Esophagus muscularis mucosa (tissue), 4 donors: ENCODE measurements around the gene FIGNL2. TPM values are rescaled to one million over a fixed set of nuclear protein-coding genes. Genes with fewer than 3 reads are reported as not detected.

Experiments
- DNase-seq: peaks from one replicate; pipeline ENCODE4 v3.0.0-alpha.2; 2017; ENCODE audit errors: extremely low spot score
- H3K27ac ChIP-seq, 4 donors: fragments of 200-600 bp; sonication (generic); replicated peaks in 1 of 4; 1 replicate in 3 of 4; 2 replicates in 1 of 4; pipeline ENCODE4 v1.5.1; 2016 to 2019; ENCODE audit warnings: mild to moderate bottlenecking in 1 of 4
- H3K27me3 ChIP-seq, 4 donors: fragments of 200-600 bp; sonication (generic); one replicate each; pipeline versions ENCODE4 v1.5.1 to v1.6.0; 2016 to 2019
- H3K36me3 ChIP-seq, 4 donors: fragments of 200-600 bp; sonication (generic); one replicate each; pipeline ENCODE4 v1.5.1; 2016 to 2019
- H3K4me1 ChIP-seq, 4 donors: fragments of 200-600 bp; sonication (generic); one replicate each; pipeline ENCODE4 v1.5.1; 2016 to 2019
- H3K4me3 ChIP-seq, 4 donors: fragments of 200-600 bp; sonication (generic); 1 replicate in 2 of 4; 2 replicates in 2 of 4; pipeline ENCODE4 v1.5.1; 2016 to 2019; ENCODE audit warnings: mild to moderate bottlenecking in 4 of 4, moderate library complexity in 1 of 4
- H3K9me3 ChIP-seq, 4 donors: fragments of 200-600 bp; sonication (generic); 1 replicate in 3 of 4; 2 replicates in 1 of 4; pipeline ENCODE4 v1.5.1; 2016 to 2019
- CTCF ChIP-seq, 3 experiments: fragments of 200-600 bp in 2 of 3; fragments of 450-650 bp in 1 of 3; sonication (generic) in 2 of 3; IDR thresholded peaks; one replicate each; pipeline ENCODE4 v1.5.1; 2017 to 2019; ENCODE audit warnings: antibody characterized with exemption in 3 of 3, mild to moderate bottlenecking in 2 of 3, moderate library complexity in 1 of 3
- EP300 ChIP-seq: sonication (generic); formaldehyde crosslinking; IDR thresholded peaks from one replicate; pipeline ENCODE4 v1.6.1; 2017; ENCODE audit warnings: antibody characterized with exemption
- POLR2A ChIP-seq: fragments of 450-650 bp; IDR thresholded peaks from one replicate; pipeline ENCODE4 v1.6.1; 2017; ENCODE audit warnings: antibody characterized with exemption, moderate library complexity, mild to moderate bottlenecking, low read depth
- POLR2AphosphoS5 ChIP-seq, 2 donors: sonication (generic); formaldehyde crosslinking; IDR thresholded peaks; one replicate each; pipeline ENCODE4 v1.6.1; 2017; ENCODE audit warnings: antibody characterized with exemption in 2 of 2
- WGBS: methylation state at CpG from one replicate; pipeline ENCODE4 v1.1.5; 2018; 5-methylcytosine and 5-hydroxymethylcytosine counted together
- intact Hi-C: fragments of 100-400 bp; cut with DNase I; formaldehyde crosslinking; loops from one replicate; pipeline ENCODE4 v1.15.1; 2023
- total RNA-seq, 4 donors: library from RNA; depleted of rRNA; stranded (reverse); fragments of >200 nt; gene quantifications; one replicate each; pipeline versions ENCODE4 v1.1.0 to v1.2.1, GENCODE V29; 2016

The FIGNL2 gene
- total RNA-seq, 4 donors from 2014 or later, result 0.23 to 0.42 (median 0.36) TPM

- TF ChIP-seq CTCF (IDR thresholded peaks at IDR 0.05) (no peak), POLR2AphosphoS5 (IDR thresholded peaks at IDR 0.05) (no peak), EP300 (no peak), POLR2A (no peak)
- H3K4me1 ChIP-seq, result peaks cover 8 to 18% (median 15%) of the 10 kb centered on the region in 4 donors
- H3K27ac ChIP-seq, result no peak overlapping the region
- intact Hi-C loops, result no loop called here
- H3K4me3 ChIP-seq, result no peak overlapping the region
- no peaks in the 10 kb centered on the region for H3K9me3 ChIP-seq
- no peak for DNase-seq
- no peaks in the 10 kb centered on the region for H3K36me3 ChIP-seq
- H3K27me3 ChIP-seq, result peaks cover 0 to 44% (median 4%) of the 10 kb centered on the region in 4 donors
- 84% methylated on average over 11 of the region's 13 CpGs for WGBS
Observed at GRCh38 chr12:51812871-51813270, 35.6 kb downstream of the FIGNL2 start.

- Histone ChIP-seq H3K36me3 (no peaks in the 10 kb centered on the region), H3K27me3 (peaks cover 0 to 33% (median 4%) of the 10 kb centered on the region in 4 donors), H3K9me3 (no peaks in the 10 kb centered on the region), H3K4me1 (peaks cover 8 to 18% (median 15%) of the 10 kb centered on the region in 4 donors), H3K27ac (no peak overlapping the region), H3K4me3 (no peak overlapping the region)
- 78% methylated on average over 13 of the region's 13 CpGs for WGBS
- DNase-seq, result no peak
- intact Hi-C loops, result no loop called here
- TF ChIP-seq POLR2A (no peak), EP300 (no peak), CTCF (IDR thresholded peaks at IDR 0.05) (no peak), POLR2AphosphoS5 (IDR thresholded peaks at IDR 0.05) (no peak)
Observed at GRCh38 chr12:51811203-51812202, 37.0 kb downstream of the FIGNL2 start.

- DNase-seq, result no peak
Observed at GRCh38 chr12:51809193-51809592, 39.3 kb downstream of the FIGNL2 start.

GRCh38 chr12:51806896-51807295 is 41.6 kb downstream of the FIGNL2 start:
- no peak for TF ChIP-seq CTCF (IDR thresholded peaks at IDR 0.05)
- TF ChIP-seq POLR2A, result no peak
- no peak for TF ChIP-seq POLR2AphosphoS5 (IDR thresholded peaks at IDR 0.05)
- TF ChIP-seq EP300, result no peak
- 95% methylated on average over 16 of the region's 16 CpGs for WGBS

More at GRCh38 chr12:51809193-51809592, 39.3 kb downstream of the FIGNL2 start:
- Histone ChIP-seq H3K27me3 (peaks cover 0 to 11% (median 2%) of the 10 kb centered on the region in 4 donors), H3K4me1 (peaks cover 3 to 5% (median 5%) of the 10 kb centered on the region in 4 donors), H3K9me3 (no peaks in the 10 kb centered on the region), H3K4me3 (no peak overlapping the region), H3K27ac (no peak overlapping the region), H3K36me3 (no peaks in the 10 kb centered on the region)
- 72% methylated on average over 3 of the region's 3 CpGs for WGBS
- intact Hi-C loops, result no loop called here
- TF ChIP-seq POLR2A (no peak), POLR2AphosphoS5 (IDR thresholded peaks at IDR 0.05) (no peak), EP300 (no peak), CTCF (IDR thresholded peaks at IDR 0.05) (no peak)

More at GRCh38 chr12:51806896-51807295, 41.6 kb downstream of the FIGNL2 start:
- intact Hi-C loops, result no loop called here
- no peaks in the 10 kb centered on the region for H3K9me3 ChIP-seq
- peaks cover 0 to 7% (median 0%) of the 10 kb centered on the region in 4 donors for H3K27me3 ChIP-seq
- H3K4me3 ChIP-seq, result no peak overlapping the region
- no peak for DNase-seq
- H3K36me3 ChIP-seq, result no peaks in the 10 kb centered on the region
- H3K27ac ChIP-seq, result no peak overlapping the region
- H3K4me1 ChIP-seq, result no peaks in the 10 kb centered on the region
